Activated naive CD4-positive, alpha-beta T cell treated with anti-CD3 and anti-CD28 coated beads, Interleukin-2, amount 10 ng/mL, durations not matched to agents 7 days and 5 days (primary cell): ENCODE measurements around the gene PGBD5.

Experiments used
- CTCF ChIA-PET: fragments of 350-600 bp; sonication (Branson Sonifier 250); formaldehyde crosslinking; loops from one replicate; lab custom pipeline; 2021; ENCODE audit warnings: antibody characterized with exemption; lab: Charles Lee
- DNase-seq: peaks from one replicate; pipeline ENCODE4 v3.0.0-alpha.2; 2020
- H3K27ac Mint-ChIP-seq: one replicate; pipeline ENCODE4 v1.8.0; 2021; ENCODE audit warnings: mild to moderate bottlenecking, moderate library complexity, mixed read lengths
- H3K27me3 Mint-ChIP-seq: one replicate; pipeline ENCODE4 v1.8.0; 2021; ENCODE audit warnings: mild to moderate bottlenecking, mixed read lengths
- H3K36me3 Mint-ChIP-seq: one replicate; pipeline ENCODE4 v1.8.0; 2021; ENCODE audit warnings: mixed read lengths
- H3K4me1 Mint-ChIP-seq: one replicate; pipeline ENCODE4 v1.8.0; 2021; ENCODE audit warnings: mixed read lengths
- H3K4me3 Mint-ChIP-seq: one replicate; pipeline ENCODE4 v1.8.0; 2021; ENCODE audit warnings: mild to moderate bottlenecking, moderate library complexity, mixed read lengths
- H3K9me3 Mint-ChIP-seq: one replicate; pipeline ENCODE4 v1.8.0; 2021; ENCODE audit warnings: mixed read lengths

PGBD5 gene

DNA sequence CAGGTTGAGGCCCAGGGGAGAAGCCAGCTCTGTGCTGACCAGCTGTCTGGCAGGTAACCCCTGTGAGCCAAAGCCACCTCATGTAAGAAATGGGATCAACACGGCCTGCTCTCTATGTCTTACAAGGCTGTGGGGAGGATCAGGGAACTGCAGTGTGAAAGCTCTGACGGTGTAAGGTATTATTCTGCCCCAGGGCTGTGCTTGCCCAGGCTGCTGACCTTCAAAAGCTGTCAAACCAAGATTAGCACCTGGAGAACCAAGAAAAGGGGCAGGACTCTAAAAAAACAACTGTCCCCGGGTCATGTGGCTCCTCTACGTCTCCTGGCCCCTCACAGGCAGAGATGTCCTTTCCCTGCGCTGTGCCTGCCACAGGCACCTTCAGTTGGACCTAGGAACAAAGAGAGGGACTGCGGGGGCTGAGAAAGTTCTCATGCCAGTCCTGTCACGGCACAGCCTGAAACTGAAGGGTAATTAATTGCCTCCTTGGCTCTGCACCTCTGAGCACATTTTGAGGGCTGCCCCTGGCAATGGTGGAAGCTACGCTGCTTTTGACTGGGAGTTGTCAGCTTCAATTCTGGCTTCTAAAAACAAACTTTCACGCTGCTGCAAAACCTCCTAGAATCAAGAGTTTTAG, 77.6 kb downstream of the PGBD5 start:
- Mint-ChIP-seq H3K36me3 (no peaks in the 10 kb centered on the region), H3K4me3 (no peak overlapping the region), H3K9me3 (no peaks in the 10 kb centered on the region), H3K27me3 (peaks cover 25% of the 10 kb centered on the region), H3K27ac (no peak overlapping the region), H3K4me1 (no peaks in the 10 kb centered on the region)
- CTCF ChIA-PET, result no interaction called here
- DNase-seq, result no peak

DNA sequence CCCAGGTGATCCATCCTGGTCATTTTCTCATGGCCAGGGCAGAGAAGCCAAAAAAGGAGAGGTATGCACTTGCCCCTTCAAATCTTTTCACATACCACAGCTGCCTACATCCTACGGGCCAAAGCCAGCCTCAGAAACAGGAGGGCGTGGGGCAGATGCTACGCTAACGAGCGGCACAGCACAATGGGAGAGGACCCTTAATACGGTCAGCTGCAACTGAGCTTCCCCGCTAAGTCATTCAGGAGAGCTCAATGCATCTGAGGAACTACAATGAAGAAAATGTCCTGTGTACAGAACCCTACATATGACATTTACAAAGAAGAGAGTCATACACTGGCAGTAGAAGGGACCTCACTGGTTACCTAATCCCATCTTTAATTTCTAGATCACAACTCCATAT, 78.2 kb downstream of the PGBD5 start:
- Mint-ChIP-seq H3K27ac (no peak overlapping the region), H3K27me3 (peaks cover 31% of the 10 kb centered on the region), H3K9me3 (no peaks in the 10 kb centered on the region), H3K4me3 (no peak overlapping the region), H3K36me3 (no peaks in the 10 kb centered on the region), H3K4me1 (no peaks in the 10 kb centered on the region)
- CTCF ChIA-PET, result no interaction called here
- DNase-seq, result no peak

DNA sequence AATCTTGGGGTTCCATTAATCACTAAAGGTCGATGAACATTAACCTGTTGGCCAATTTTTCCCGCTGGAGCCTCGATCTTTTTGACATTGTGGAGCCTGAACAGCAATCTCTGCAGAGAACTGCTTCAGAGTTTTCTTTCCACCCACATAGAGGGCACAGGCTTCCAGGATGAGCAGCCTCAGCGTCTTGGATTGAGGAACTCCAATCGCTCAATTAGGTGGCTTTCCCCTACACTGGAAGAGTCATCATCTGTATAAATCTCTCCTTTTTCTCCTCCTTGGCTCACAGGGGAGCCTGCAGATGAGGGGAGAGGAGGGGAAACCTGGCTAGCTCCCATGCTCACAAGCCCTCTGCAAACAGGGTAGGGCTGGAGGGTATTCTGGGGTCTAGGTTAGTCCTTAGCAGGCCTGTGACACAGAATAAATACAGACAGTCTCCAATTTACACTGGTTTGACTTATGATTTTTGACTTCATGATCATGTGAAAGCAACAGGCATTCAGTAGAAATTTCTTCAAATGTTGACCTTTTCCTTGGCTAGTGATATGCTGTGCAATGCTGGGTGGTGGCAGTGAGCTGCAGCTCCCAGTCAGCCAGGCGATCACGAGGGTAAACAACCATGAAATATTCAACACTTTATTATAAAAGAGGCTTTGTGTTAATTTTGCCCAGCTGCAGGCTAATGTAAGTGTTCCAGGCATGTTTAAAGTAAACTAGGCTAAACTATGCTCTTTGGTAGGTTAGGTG, 80.8 kb downstream of the PGBD5 start:
- Mint-ChIP-seq H3K27ac (no peak overlapping the region), H3K9me3 (no peaks in the 10 kb centered on the region), H3K36me3 (no peaks in the 10 kb centered on the region), H3K27me3 (peaks cover 32% of the 10 kb centered on the region), H3K4me1 (no peaks in the 10 kb centered on the region), H3K4me3 (no peak overlapping the region)
- CTCF ChIA-PET, result no interaction called here
- no peak for DNase-seq

DNA sequence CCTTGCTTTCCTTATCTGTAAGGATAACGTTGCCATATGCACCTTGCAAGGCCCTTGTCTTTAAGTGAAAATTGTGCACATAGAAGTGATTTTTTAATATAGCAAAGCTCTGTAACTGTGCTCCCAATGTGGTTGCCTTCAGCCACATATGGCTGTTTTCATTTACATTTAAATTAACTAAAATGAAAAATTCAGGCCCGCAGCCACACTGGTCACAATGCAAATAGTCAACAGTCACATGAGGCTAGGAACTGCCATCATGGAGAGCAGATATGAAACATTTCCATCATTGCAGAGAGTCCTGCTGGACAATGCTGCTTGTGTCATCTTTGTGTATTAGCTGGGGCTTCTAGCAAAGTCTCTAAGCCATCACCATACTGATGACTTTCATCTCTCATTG, 83.4 kb downstream of the PGBD5 start:
- no peak overlapping the region for H3K4me3 Mint-ChIP-seq
- CTCF ChIA-PET, result no interaction called here
- peaks cover 16% of the 10 kb centered on the region for H3K27me3 Mint-ChIP-seq
- no peaks in the 10 kb centered on the region for H3K9me3 Mint-ChIP-seq
- no peak overlapping the region for H3K27ac Mint-ChIP-seq
- H3K36me3 Mint-ChIP-seq, result no peaks in the 10 kb centered on the region
- DNase-seq, result no peak
- no peaks in the 10 kb centered on the region for H3K4me1 Mint-ChIP-seq

DNA sequence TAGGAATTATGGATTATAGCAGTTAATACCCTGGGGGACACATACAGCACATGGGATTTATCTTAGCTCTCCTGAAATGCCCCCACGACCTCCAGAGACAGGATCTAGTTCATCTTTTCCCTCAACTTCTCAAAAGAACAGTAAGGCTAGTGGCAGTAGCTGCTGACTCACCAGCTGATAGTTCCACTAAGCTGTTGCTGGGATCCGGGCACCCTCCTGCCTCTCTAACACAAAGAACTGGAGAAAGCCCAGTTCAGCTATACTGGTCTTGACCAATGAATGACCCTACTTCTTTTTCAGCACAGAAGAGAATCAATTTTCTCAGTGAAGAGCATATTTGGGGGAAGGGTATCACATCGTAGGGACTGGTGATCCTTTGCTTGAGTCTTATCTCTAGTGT, 84.1 kb downstream of the PGBD5 start:
- CTCF ChIA-PET, result no interaction called here
- Mint-ChIP-seq H3K4me1 (no peaks in the 10 kb centered on the region), H3K27ac (no peak overlapping the region), H3K9me3 (no peaks in the 10 kb centered on the region), H3K4me3 (no peak overlapping the region), H3K36me3 (no peaks in the 10 kb centered on the region), H3K27me3 (peaks cover 16% of the 10 kb centered on the region)
- no peak for DNase-seq

DNA sequence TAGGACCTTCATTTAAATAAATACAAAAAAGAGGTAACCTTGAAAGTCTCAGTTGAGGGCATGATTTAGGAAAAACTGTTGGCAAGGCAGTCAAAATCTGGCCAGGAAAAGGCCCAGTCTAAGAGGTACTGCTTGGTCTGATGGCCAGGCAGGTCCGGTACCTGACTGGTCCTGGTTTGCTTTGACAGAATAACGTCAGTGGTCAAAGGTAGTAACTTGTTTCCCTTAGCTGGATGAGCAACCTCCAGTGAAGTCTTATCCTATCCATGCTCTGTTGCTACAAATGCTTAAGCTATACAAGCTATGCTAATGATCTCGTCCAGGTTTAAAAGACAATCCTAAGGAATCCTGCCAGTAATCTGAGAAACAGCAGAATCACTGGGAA, 85.0 kb downstream of the PGBD5 start:
- peaks cover 16% of the 10 kb centered on the region for H3K27me3 Mint-ChIP-seq
- H3K9me3 Mint-ChIP-seq, result no peaks in the 10 kb centered on the region
- no peaks in the 10 kb centered on the region for H3K36me3 Mint-ChIP-seq
- CTCF ChIA-PET, result no interaction called here
- no peak for DNase-seq
- no peak overlapping the region for H3K27ac Mint-ChIP-seq
- no peaks in the 10 kb centered on the region for H3K4me1 Mint-ChIP-seq
- no peak overlapping the region for H3K4me3 Mint-ChIP-seq

DNA sequence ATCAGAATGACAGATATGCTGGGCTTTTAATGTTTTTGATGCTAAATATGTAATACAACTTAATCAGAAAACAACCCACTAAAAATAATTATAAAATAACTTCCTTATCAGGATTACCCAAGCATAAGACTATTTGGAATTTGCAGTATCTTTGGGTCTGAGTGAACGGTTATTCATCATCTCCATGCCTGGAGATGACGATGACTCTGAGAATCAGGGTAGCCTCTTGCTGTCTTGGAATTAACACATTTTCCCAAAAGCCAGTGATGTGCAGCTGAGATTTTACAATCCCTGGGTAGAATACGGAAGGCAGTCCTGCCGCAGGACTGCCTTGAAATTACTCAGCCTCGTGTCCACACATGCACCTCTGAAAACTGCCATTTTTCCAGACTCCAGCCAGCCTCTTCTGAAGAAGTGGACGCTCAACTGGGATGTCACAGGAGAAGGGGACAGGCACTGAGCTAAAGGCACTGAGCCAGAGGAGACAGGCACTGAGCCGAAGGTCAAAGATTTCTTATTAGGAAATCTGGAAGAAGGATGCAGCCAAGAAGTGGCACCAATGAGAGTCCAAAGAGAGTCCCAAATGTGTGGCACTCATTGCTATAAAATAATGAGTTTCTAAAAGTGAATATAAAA, 85.5 kb downstream of the PGBD5 start:
- H3K36me3 Mint-ChIP-seq, result no peaks in the 10 kb centered on the region
- DNase-seq, result no peak
- H3K27me3 Mint-ChIP-seq, result peaks cover 16% of the 10 kb centered on the region
- no peak overlapping the region for H3K4me3 Mint-ChIP-seq
- CTCF ChIA-PET, result no interaction called here
- H3K27ac Mint-ChIP-seq, result no peak overlapping the region
- H3K4me1 Mint-ChIP-seq, result no peaks in the 10 kb centered on the region
- H3K9me3 Mint-ChIP-seq, result no peaks in the 10 kb centered on the region

DNA sequence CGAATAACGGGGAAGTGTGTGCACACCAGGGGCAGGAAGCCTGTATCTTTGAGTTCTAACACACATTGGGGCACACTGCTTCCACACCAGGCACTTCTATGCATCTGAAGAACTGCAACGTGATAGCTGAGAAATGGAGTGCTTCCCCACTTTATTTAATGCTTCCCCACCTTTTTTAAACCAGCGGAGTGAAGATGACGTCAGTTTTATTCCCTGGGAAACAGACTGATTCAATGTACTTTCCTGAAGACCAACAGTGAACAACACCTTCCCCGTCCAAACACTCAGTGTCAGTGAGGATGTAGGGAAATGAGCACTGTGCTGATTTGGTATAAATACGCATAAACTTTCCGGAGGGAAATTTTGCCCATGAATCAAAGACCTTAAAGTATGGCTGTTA, 87.1 kb downstream of the PGBD5 start:
- Mint-ChIP-seq H3K4me1 (no peaks in the 10 kb centered on the region), H3K27ac (no peak overlapping the region), H3K36me3 (no peaks in the 10 kb centered on the region), H3K27me3 (peaks cover 9% of the 10 kb centered on the region), H3K4me3 (no peak overlapping the region), H3K9me3 (no peaks in the 10 kb centered on the region)
- DNase-seq, result no peak
- CTCF ChIA-PET, result no interaction called here

DNA sequence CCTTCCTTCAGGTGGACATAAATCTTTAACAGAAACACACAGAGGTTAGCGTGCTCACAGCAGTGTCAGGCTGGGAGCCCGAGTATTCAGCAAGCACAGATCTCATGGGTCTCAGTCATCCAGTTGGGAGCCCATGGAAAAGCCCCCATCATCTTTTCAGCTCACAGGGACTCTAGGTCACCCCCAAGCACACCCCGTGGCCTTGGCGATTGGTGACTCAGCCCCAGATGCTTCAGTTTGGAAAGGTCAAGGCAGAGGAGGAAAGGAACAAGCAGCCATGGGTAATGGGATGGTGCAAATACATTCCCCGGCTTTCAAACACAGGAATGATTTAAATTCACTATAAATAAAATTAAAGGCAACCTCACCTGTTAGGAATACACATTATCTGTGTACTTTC, 88.9 kb downstream of the PGBD5 start:
- H3K27ac Mint-ChIP-seq, result no peak overlapping the region
- no peaks in the 10 kb centered on the region for H3K9me3 Mint-ChIP-seq
- CTCF ChIA-PET, result no interaction called here
- no peak for DNase-seq
- H3K36me3 Mint-ChIP-seq, result no peaks in the 10 kb centered on the region
- H3K4me3 Mint-ChIP-seq, result no peak overlapping the region
- peaks cover 4% of the 10 kb centered on the region for H3K27me3 Mint-ChIP-seq
- no peaks in the 10 kb centered on the region for H3K4me1 Mint-ChIP-seq

DNA sequence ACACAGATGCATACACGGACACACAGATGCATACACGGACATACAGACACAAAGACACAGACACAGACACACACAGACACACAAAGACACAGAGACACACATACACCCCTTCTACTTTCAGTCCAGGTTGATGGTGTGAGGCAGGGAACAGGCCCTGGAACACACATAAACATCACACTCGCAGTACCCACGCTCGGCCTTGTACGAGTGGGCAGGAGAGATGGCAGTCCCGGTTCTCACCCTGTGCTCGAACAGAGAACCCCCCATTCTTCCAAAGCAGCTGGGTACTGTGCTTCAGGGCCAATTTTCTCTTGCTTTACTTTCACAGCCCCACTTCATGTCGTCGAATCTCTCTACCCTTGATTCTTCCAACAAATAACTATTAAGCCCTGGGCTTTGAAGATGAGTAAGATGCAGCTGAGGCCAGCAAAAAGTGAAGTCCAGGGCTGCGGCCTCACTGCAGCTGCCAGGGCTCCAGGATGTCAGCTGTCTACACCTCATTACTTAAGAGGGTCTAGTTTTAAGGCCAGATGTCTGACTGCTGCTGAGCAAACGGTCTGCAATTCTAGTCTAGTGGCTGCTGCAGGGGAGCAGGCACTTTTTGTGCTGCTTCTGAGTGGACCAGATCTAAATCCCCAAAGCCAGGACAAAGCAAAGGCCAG, 90.1 kb downstream of the PGBD5 start:
- no peak for DNase-seq
- H3K27ac Mint-ChIP-seq, result no peak overlapping the region
- H3K36me3 Mint-ChIP-seq, result no peaks in the 10 kb centered on the region
- no peaks in the 10 kb centered on the region for H3K9me3 Mint-ChIP-seq
- peaks cover 8% of the 10 kb centered on the region for H3K27me3 Mint-ChIP-seq
- no peaks in the 10 kb centered on the region for H3K4me1 Mint-ChIP-seq
- CTCF ChIA-PET, result no interaction called here
- H3K4me3 Mint-ChIP-seq, result no peak overlapping the region

DNA sequence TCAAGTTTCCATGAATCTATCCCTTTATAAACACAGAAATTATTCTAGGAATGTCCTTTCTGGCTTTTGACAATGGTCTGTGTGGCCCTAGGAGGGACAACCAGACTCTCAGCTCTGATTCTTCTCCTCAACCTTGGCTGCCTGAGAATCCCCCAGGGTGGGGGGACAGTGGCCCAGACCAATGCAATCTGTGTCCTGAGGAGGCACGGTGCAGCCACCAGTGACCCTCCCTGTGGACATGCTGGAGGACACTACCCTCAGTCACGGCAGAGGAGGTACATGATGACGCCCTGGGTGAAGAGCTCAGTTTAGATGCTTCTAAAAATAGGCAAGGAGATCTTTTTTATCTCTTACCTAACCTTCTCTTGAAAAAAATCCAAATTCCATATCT, 91.7 kb downstream of the PGBD5 start:
- Mint-ChIP-seq H3K36me3 (no peaks in the 10 kb centered on the region), H3K27me3 (peaks cover 8% of the 10 kb centered on the region), H3K4me1 (no peaks in the 10 kb centered on the region), H3K27ac (no peak overlapping the region), H3K9me3 (no peaks in the 10 kb centered on the region), H3K4me3 (no peak overlapping the region)
- no peak for DNase-seq
- CTCF ChIA-PET, result no interaction called here

DNA sequence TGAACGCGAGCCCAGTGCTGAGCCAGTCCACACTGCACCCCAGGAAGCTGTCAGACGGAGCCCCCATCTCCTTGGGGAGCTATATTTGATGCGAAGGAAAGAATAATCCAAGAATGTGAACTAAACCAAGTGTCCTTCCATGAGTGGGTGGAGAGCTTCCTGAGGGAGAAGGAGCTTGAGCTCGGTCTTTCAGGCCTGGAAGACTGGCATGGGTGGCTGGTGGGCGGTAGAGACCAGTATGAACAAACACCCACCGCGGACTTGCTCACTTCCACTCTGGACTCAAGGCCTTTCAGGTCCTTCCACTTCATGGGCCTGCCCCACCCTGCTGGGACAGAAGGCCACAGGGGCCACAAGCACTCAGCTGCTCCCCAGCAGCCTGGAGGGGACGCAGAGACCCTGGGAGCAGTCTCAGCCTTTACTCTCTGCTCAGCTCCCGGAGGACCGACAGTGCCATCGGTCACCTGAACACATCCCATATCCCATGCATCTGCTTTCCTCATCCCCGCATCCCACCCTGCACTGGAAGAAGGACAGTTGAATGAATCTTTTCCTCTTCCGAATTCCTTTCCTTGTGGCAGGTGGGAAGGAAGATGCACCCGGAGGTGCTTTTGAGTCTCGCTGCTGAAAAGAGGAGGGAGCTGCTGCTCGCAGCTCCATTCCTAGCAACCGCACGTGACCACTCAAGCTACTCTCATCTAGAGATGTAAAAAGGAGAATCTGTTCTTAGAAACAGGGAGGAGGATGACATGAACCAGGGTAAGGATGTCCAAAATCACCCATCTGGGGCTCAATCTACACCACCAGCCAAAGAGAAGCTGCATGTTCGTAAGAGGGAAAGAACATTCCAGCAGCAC, 92.3 kb downstream of the PGBD5 start:
- H3K9me3 Mint-ChIP-seq, result no peaks in the 10 kb centered on the region
- CTCF ChIA-PET, result no interaction called here
- no peaks in the 10 kb centered on the region for H3K4me1 Mint-ChIP-seq
- DNase-seq, result no peak
- no peak overlapping the region for H3K4me3 Mint-ChIP-seq
- H3K27me3 Mint-ChIP-seq, result peaks cover 8% of the 10 kb centered on the region
- H3K36me3 Mint-ChIP-seq, result no peaks in the 10 kb centered on the region
- no peak overlapping the region for H3K27ac Mint-ChIP-seq

DNA sequence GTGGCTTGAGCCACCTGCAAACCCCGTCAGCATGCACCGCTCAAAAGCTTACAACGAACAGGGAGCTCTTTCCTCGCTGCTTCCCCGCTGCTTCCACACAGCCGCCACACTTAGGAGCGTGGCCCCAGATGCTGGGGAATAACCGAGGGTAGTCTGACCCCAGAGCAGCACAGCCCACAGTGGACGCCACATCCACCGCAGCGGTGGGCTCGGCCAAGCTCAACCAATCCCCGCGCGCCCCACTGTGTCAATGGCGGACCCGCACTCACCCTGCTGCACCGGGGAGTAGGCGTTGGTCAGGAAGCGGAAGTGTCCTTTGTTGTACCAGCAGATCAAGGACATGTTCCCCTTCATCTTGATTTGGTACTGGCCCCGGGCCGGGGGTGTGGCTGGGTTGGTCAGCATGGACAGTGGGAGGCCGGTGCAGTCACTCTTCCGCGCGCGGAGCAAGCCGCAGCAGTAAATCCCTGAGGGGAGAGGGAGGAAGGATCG, 93.5 kb downstream of the PGBD5 start:
- Mint-ChIP-seq H3K4me1 (no peaks in the 10 kb centered on the region), H3K27ac (no peak overlapping the region), H3K4me3 (no peak overlapping the region), H3K36me3 (no peaks in the 10 kb centered on the region), H3K9me3 (no peaks in the 10 kb centered on the region), H3K27me3 (peaks cover 11% of the 10 kb centered on the region)
- no peak for DNase-seq
- CTCF ChIA-PET, result no interaction called here

DNA sequence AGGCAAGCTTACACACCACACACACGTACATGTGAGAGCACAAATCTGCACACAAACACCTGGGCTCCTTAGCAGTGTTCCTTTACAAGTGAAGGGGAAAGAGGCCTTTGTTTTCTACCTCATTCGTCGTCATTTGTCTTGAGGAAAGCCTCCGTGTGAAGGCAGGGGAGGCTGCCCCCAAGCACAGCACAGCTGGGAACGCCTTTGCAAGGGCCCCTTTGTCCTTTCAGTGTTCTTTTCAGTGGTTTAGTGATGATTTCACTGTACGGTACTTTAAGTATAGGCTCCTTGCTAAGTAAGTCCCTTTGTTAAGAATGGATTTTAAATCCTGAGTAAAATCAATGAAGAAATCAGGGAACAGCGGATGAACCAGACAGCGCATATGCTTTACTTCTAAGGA, 94.1 kb downstream of the PGBD5 start:
- Mint-ChIP-seq H3K27me3 (peaks cover 12% of the 10 kb centered on the region), H3K36me3 (no peaks in the 10 kb centered on the region)
- DNase-seq, result no peak

More for the DNA sequence above, 94.1 kb downstream of the PGBD5 start:
- no peak overlapping the region for H3K27ac Mint-ChIP-seq
- no peaks in the 10 kb centered on the region for H3K9me3 Mint-ChIP-seq
- H3K4me3 Mint-ChIP-seq, result no peak overlapping the region
- no peaks in the 10 kb centered on the region for H3K4me1 Mint-ChIP-seq
- CTCF ChIA-PET, result no interaction called here
